NOMO-1 (cell line): ENCODE measurements around the gene FCN3.
"Not testable (repeated sequence)": the region's sequence is repeated elsewhere in the genome, so short reads cannot be mapped to it uniquely, and the experiment has no call there.

ENCODE experiments used
- DNase-seq, 2 experiments: peaks; one replicate each; lab custom pipeline; 2025; ENCODE audit not compliant: unreplicated experiment in 2 of 2; lab: John Stamatoyannopoulos, UW

Gene FCN3

DNA sequence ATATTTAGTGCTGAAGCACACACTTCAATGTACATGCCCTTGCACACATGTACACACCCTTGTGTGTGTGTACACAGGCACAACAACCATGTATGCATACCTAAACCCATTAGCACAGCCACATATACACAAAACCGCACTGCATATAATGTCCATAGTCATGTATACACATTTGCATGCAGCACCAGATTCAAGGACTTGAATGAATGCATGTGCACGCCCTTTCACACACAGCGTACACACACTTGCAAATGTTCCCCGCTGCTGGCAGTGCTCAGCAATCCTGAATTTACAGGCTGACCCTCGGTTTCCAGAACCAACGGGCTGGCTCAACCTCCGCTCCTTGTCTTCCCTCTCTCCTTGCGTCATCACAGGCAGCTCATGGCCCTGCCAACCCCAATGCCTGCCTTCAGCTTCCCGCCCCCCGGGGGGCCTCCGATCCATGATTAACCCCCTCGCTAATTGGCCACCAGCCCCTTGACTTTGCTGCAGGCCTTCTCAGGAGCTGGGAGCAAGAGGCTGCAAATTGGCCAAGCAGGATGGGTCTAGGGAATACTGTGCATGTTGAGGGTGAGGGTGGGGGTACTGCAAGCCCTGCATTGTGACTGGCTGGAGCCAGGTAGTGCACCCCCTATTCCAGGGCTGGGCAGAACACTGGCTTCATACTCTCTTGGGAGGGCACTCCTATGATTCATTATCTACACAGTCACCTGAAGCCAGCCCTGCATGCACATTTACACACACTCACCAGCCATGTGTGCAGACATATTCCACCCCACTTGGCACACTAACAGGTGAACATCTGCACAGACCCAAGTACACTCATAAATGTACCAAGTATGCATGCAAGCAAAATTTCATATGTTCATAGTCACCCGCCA is 25.7 kb upstream of the FCN3 start:
- no peak for DNase-seq

DNA sequence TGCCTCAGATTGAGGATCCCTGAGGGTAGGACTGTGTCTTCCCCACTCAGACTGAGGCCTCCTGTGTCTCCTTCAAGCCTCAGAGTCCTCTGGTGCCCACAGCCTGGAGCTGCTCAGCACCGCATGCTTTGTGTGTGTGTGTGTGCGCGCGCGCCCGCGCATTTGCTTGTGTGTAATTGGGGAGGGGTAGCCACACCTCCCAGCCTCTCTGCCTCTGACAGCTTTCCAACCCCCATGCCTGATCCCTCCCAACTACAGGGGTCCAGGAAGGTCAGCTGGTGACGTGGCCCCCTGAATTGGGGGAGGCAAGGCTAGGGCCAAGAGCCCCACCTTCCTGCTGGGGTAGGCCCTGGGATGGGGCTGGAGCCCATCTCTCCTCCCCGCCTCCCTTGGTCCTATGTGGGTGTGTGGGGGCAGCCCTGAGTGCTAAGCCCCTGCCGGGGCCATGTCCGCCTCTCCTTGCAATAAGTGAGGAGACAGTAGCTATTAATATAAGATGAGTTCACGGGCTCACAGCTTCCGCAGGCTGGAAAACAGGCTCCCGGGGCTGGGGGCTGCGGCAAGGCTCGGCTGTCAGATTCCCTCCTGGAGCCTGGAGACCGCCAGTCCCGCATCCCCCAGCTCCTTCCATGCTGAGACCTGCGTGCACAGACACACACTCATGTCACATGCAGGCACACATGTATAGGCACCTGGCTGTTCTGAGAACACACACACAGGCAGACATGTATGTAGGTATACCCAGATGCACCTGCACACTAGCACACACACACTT is 24.8 kb upstream of the FCN3 start:
- no peak for DNase-seq

DNA sequence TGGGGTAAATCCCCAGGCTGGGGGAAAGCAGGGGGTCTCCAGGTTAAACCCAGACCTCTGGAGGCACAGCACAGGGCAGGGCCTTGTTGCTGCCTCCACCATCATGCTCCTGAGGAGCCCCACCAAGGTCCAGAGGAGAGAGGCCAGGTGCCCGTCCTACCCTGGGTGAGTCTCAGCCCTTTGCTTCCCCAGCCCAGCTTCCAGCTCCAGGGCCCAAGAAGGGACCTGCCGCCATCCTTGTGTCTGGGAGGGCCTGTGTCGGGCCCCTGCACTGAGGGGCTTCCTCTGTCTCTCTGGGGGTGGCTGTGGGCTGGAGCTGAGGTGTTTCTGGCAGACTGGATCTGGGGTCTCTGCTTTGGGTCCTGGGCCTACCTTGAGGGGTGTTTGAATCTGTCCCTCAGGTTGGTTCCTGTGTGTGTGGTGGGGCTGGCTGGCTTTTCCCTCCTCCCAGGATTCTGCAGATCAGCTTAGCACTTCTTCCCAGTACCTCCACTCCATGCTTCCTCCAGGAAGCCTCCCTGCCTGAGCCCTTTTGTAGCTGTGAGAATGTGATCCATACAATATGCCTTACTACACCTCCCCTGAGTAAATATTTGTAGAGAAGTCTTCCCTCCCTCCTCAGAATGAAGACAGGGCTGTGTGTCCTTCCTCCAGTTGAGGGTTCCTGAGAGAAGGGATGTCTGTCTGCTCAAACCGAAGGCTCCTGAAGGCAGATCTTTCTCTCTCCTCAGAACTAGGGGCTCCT is 24.0 kb upstream of the FCN3 start:
- no peak for DNase-seq

GRCh38 chr1:27397749-27398148 is 23.1 kb upstream of the FCN3 start:
- no peak for DNase-seq

- DNase-seq: no peak
These were observed 22.5 kb upstream of the FCN3 start for GRCh38 chr1:27397110-27397509.

- DNase-seq: peak; percentile 71 to 72
These were observed 21.0 kb upstream of the FCN3 start for GRCh38 chr1:27395441-27396195.

DNA sequence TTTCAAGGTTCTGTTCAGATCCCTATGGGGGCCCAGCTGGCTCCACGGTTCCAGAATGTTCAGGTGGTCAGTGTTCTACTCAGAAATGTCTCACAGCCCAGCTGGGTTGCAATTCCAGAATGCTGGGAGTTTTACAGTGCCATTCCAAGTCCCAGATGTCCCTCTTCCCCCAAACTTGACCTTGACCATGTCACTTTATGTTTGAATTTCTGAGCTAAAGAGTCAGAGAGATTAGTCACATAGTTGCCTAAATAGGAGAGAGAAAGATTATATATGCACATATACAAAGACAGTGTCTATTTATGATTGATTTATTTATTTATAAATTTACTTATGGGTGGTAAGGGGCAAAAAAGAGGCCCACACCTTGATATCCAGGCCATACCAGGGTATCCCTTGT is 20.3 kb upstream of the FCN3 start:
- no peak for DNase-seq

DNA sequence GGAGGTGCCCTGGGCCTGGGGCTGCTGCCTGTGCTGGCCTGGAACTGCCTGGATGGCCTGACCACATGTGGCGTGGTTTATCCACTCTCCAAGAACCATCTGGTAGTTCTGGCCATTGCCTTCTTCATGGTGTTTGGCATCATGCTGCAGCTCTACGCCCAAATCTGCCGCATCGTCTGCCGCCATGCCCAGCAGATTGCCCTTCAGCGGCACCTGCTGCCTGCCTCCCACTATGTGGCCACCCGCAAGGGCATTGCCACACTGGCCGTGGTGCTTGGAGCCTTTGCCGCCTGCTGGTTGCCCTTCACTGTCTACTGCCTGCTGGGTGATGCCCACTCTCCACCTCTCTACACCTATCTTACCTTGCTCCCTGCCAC is 19.6 kb upstream of the FCN3 start:
- no peak for DNase-seq

- DNase-seq: no peak
These were observed 19.1 kb upstream of the FCN3 start for GRCh38 chr1:27393641-27394281.

- no peak for DNase-seq
These were observed 18.4 kb upstream of the FCN3 start for GRCh38 chr1:27392778-27393635.

- peak; percentile 87 to 93 for DNase-seq
These were observed 17.6 kb upstream of the FCN3 start, which contains the start of gene GPR3 for GRCh38 chr1:27392096-27392777. GPR3 (plus strand) TSS chr1:27392622; CDS start chr1:27393799, 1,177 bp downstream.

DNA sequence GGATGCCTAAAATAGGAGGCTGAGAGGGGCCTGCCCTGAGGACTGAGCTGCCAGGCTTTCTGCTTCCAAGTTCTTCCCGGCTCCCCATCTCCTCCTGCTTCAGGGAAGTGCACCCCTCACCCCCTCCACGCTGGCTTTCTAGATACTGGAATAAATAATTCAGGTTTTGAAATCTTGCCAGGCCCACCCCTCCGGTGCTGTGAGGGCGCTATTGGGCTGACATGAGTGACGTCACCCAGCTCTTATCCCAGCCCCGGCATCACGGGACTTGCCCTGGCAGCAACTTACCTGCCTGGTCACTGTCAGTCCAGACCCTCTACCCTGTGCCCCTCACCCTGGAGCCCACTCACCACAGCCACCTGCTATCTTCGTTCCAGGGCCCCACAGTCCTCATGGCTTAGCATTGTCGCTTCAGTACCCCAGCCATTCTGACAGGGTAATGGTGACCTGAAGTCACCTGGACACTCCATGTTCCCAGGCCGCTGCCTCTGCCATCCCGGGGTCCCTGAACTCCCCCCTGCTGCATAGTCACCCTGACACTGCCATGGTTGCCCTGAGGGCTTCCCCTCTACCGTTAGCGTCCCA is 17.0 kb upstream of the FCN3 start:
- no peak for DNase-seq

DNA sequence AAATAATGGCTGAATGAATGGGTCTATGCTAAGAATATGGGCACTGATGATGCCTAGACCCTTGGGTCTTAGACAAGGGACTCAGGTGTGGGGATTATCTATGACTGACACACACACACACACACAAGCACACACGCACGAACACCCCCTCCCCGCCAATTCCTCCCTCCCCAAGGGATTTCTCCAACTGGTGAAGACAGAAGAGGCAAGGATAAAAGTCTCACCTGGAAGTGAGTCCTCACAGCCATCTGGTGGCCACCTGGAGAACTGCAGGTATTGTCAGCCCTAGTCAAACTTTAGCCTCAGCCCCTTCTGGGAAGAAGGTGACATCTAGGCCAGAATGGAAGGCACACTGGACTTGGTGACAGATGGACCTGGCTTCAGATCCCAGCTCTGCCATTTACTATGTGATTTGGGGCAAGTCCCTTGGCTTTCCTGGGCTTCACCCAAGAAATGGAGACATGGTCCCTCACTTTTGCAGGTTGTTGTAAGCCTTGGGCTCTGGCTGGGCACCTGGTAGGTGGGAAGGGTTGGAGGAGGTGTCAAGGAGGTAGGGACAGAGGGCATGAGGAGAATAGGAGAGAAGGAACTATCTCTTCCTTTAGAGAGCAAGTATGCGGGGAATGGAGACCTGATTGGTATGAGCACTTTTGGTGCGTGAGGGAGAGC is 13.8 kb upstream of the FCN3 start:
- DNase-seq: peak in 1 of 2 experiments; percentile 21

DNA sequence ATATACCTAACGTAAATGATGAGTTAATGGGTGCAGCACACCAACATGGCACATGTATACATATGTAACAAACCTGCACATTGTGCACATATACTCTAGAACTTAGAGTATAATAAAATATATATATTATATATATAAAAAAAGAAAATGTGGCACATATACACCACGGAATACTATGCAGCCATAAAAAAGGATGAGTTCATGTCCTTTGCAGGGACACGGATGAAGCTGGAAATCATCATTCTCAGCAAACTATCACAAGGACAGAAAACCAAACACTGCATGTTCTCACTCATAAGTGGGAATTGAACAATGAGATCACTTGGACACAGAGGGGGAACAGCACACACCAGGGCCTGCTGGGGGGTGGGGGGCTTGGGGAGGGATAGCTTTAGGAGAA is 10.2 kb upstream of the FCN3 start:
- DNase-seq: not testable (repeated sequence)

GRCh38 chr1:27383661-27384060 is 9.0 kb upstream of the FCN3 start:
- DNase-seq: no peak

GRCh38 chr1:27383039-27383605 is 8.5 kb upstream of the FCN3 start, which contains the start of gene CD164L2:
CD164L2 (minus strand) TSS chr1:27383333; CDS start chr1:27383239, 94 bp downstream.
- no peak for DNase-seq
